Adipose tissue (tissue), 3 donors: Measurements from ENCODE around the gene FAM219A. TPM values are rescaled to one million over a fixed set of nuclear protein-coding genes. Genes with fewer than 3 reads are reported as not detected.
"Not testable (repeated sequence)": the region's sequence is repeated elsewhere in the genome, so short reads cannot be mapped to it uniquely, and the experiment has no call there.

Experiments
- H3K27ac ChIP-seq: one replicate; pipeline ENCODE4 v1.5.1; 2013; ENCODE audit warnings: low read depth, low read length
- WGBS, 3 donors: extraction: QIAGEN DNeasy Blood & Tissue Kit; methylation state at CpG; one replicate each; pipeline ENCODE4 v1.1.7; 2013; 5-methylcytosine and 5-hydroxymethylcytosine counted together
- polyA plus RNA-seq, 3 donors: library from polyadenylated mRNA; stranded (reverse); fragments of 200-250 nt; gene quantifications; one replicate each; pipeline ENCODE4 v1.2.3, GENCODE V29; 2013
- donor health status: healthy with polysubstance abuse.
- donor health status: Bipolar disorder and iron deficiency.
- donor health status: healthy.

The FAM219A gene
- polyA plus RNA-seq, 3 donors = 5.7 to 14.5 (median 13.6) TPM

GRCh38 chr9:34490360-34490759, 32.0 kb upstream of the FAM219A start:
- no peak overlapping the region for H3K27ac ChIP-seq
- 75 to 81% (median 77%) methylated on average over 1 of the region's 1 CpG for WGBS, 3 donors

- no peak overlapping the region for H3K27ac ChIP-seq
- WGBS, 3 donors = 64 to 65% (median 65%) methylated on average over 3 of the region's 3 CpGs
Measured at GRCh38 chr9:34486572-34486971, 28.2 kb upstream of the FAM219A start.

- 73 to 80% (median 78%) methylated on average over 6 of the region's 6 CpGs for WGBS, 3 donors
Measured at GRCh38 chr9:34485822-34486221, 27.5 kb upstream of the FAM219A start.

GRCh38 chr9:34484678-34485077, 26.3 kb upstream of the FAM219A start:
- H3K27ac ChIP-seq = no peak overlapping the region

More at GRCh38 chr9:34485822-34486221, 27.5 kb upstream of the FAM219A start:
- no peak overlapping the region for H3K27ac ChIP-seq

GRCh38 chr9:34482746-34483145, 24.4 kb upstream of the FAM219A start:
- H3K27ac ChIP-seq = not testable (repeated sequence)
- WGBS, 3 donors = 89 to 98% (median 95%) methylated on average over 18 to 24 of the region's 27 CpGs

GRCh38 chr9:34481620-34482019, 23.2 kb upstream of the FAM219A start:
- 59 to 84% (median 74%) methylated on average over 13 of the region's 13 CpGs for WGBS, 3 donors
- H3K27ac ChIP-seq = not testable (repeated sequence)

GRCh38 chr9:34479431-34479866, 21.1 kb upstream of the FAM219A start:
- WGBS, 3 donors = 52 to 66% (median 62%) methylated on average over 5 of the region's 5 CpGs
- H3K27ac ChIP-seq = no peak overlapping the region

- WGBS, 3 donors = 65 to 82% (median 74%) methylated on average over 1 of the region's 1 CpG
- no peak overlapping the region for H3K27ac ChIP-seq
Measured at GRCh38 chr9:34477541-34477940, 19.2 kb upstream of the FAM219A start.

- 35 to 43% (median 42%) methylated on average over 3 of the region's 3 CpGs for WGBS, 3 donors
- no peak overlapping the region for H3K27ac ChIP-seq
Measured at GRCh38 chr9:34475097-34475496, 16.7 kb upstream of the FAM219A start.

- 21 to 44% (median 26%) methylated on average over 1 of the region's 1 CpG for WGBS, 3 donors
- no peak overlapping the region for H3K27ac ChIP-seq
Measured at GRCh38 chr9:34465468-34465867, 7.1 kb upstream of the FAM219A start.

GRCh38 chr9:34464571-34464970, 6.2 kb upstream of the FAM219A start:
- WGBS, 3 donors = 63 to 78% (median 73%) methylated on average over 2 of the region's 2 CpGs
- no peak overlapping the region for H3K27ac ChIP-seq

GRCh38 chr9:34463901-34464232, 5.5 kb upstream of the FAM219A start:
- H3K27ac ChIP-seq = no peak overlapping the region
- 73 to 80% (median 77%) methylated on average over 2 of the region's 2 CpGs for WGBS, 3 donors

- H3K27ac ChIP-seq = no peak overlapping the region
- WGBS, 3 donors = 49 to 58% (median 57%) methylated on average over 5 of the region's 5 CpGs
Measured at GRCh38 chr9:34463098-34463900, 4.9 kb upstream of the FAM219A start.

- no peak overlapping the region for H3K27ac ChIP-seq
- WGBS, 3 donors = 29 to 45% (median 33%) methylated on average over 3 of the region's 3 CpGs
Measured at GRCh38 chr9:34459941-34460340, 1.6 kb upstream of the FAM219A start.

- 83 to 87% (median 85%) methylated on average over 14 of the region's 14 CpGs for WGBS, 3 donors
Measured at GRCh38 chr9:34459356-34459755, 986 bp upstream of the FAM219A start.

GRCh38 chr9:34458959-34459340, 580 bp upstream of the FAM219A start:
- 16 to 19% (median 19%) methylated on average over 11 of the region's 11 CpGs for WGBS, 3 donors
- H3K27ac ChIP-seq = no peak overlapping the region

More at GRCh38 chr9:34459356-34459755, 986 bp upstream of the FAM219A start:
- no peak overlapping the region for H3K27ac ChIP-seq

GRCh38 chr9:34457266-34458012, 931 bp downstream of the FAM219A start:
- WGBS, 3 donors = 9 to 16% (median 14%) methylated on average over 47 to 48 of the region's 48 CpGs
- H3K27ac ChIP-seq = no peak overlapping the region

GRCh38 chr9:34456746-34457145, 1.6 kb downstream of the FAM219A start:
- H3K27ac ChIP-seq = no peak overlapping the region
- 56 to 71% (median 61%) methylated on average over 4 of the region's 4 CpGs for WGBS, 3 donors

GRCh38 chr9:34456151-34456550, 2.2 kb downstream of the FAM219A start:
- WGBS, 3 donors = 47 to 100% (median 61%) methylated on average over 1 of the region's 1 CpG
- no peak overlapping the region for H3K27ac ChIP-seq
